GM19023 (cell line): Measurements from ENCODE around the gene COL9A1.

Experiments
- ATAC-seq: cut with Tn5 transposase; IDR thresholded peaks from one replicate; pipeline ENCODE4 v1.9.1; 2021; ENCODE audit warnings: mild to moderate bottlenecking, moderate library complexity; ENCODE audit not compliant: unreplicated experiment

Gene COL9A1

DNA sequence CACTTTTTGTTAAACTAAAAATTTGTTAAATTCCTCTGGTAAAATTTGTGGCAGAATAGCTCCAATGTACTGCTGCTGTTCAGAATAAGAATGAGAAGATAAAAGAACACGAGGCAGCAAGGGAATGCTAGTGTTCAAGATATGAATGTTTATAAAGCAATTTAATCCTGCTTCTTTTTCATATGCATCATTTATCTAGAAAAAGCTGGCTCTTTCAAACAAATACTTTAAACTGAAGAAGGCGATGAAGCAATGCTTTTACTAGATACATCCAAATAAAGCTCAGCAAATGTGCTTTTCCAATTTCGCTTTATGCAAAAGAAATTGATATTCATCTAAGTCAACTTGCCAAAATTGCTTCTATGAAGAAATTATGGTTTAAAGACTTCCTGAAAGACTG, 66.5 kb downstream of the COL9A1 start:
- ATAC-seq = no peak

- ATAC-seq = no peak
Measured at GRCh38 chr6:70234561-70235236, 68.2 kb downstream of the COL9A1 start.

DNA sequence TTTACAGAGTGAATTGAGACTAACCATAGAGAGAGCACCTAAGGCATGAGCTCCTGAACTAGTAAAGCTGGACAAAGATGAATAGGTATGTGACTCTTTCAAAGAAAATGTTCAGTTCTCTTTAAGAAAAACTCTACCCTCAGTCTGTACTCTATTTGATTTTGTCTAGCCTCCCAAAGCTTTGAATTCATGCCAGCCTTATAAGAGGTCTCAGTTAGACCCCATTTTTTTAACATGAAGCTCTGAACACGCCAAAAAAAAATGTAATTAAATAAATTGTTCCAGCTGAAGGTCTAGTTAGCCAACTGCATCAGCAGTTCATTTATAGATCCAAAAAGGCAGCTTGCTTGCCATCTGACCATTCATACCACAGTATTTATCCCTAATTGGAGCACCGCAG, 71.6 kb downstream of the COL9A1 start:
- ATAC-seq = no peak

GRCh38 chr6:70225055-70225454, 77.8 kb downstream of the COL9A1 start:
- ATAC-seq = no peak

DNA sequence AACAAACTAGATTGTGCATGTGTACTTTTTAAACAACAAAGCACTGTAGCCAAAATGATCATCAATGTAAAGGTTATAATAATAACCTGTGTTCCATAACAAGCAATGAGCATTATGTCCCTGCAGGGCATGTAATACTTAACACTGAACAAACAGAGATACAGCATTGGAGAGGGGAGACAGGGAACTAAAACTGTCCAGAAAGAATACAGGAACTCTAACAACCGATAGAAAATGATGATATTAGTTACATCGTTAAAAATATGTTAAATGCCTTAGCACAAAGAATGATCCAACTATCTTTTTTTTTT, 80.5 kb downstream of the COL9A1 start:
- no peak for ATAC-seq

DNA sequence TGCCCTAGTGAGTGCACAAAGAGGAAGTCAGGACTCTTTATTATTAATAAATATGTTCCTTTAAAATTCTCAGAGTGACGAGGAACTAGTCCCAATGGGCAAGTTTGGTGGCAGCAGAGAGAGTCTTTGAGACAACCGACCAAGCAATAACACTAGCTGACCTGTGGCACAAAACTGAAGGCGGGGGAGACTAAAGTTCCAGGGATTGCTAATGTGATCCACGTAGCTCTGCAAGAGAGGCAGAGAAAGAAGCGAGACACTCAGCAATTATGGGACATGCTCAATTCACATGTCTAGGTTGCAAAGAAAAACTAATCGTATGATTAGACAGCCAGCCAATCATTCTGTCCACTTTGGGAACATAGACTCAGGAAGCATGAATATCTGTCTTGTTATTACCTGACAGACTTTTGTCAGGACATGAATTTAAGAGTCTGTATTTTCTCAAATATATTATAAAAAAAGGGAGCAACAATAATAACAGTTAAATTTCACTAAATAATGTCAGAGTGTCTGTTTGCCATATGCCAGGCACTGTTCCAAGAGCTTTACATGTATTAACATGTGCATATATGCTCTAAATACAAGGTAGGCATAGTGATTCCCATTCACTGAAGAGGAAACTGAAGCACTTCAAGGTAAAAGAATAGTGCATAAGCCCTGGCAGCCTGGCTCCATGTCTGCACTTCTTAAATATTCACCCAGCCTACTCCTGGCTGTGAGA, 81.0 kb downstream of the COL9A1 start:
- ATAC-seq = no peak

- no peak for ATAC-seq
Measured at GRCh38 chr6:70221025-70221714, 81.7 kb downstream of the COL9A1 start.

DNA sequence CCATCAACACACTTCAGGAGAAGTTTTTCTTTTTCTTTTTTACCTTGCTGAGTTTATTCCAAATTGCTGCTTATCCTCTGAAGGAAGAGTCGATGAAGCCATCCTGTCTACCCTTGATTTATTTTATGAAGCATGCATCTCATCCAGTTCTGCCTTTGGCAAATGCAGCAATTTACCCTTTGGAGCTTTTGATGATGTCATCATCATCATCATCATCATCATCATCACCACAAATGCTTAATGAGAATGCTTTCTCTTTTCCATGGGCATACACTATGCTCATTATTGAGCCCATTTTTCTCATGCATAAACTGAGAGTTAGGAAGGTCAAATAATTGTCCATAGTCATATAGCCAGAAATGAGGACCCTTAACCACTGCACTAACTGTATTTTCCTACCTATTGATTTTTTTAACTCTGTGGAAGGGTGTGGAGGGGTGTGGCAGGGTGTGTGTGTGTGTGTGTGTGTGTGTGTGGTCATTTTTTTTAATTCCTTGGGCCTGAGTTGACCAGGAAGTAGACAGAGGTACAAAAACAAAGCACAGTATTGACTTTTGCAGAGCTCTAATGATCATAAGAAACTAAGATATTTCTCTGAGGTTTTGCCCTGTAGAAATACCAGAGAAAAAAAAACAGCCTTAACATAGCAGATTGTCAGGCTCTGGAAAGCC, 82.8 kb downstream of the COL9A1 start:
- ATAC-seq = no peak

GRCh38 chr6:70216767-70217166, 86.1 kb downstream of the COL9A1 start:
- no peak for ATAC-seq

DNA sequence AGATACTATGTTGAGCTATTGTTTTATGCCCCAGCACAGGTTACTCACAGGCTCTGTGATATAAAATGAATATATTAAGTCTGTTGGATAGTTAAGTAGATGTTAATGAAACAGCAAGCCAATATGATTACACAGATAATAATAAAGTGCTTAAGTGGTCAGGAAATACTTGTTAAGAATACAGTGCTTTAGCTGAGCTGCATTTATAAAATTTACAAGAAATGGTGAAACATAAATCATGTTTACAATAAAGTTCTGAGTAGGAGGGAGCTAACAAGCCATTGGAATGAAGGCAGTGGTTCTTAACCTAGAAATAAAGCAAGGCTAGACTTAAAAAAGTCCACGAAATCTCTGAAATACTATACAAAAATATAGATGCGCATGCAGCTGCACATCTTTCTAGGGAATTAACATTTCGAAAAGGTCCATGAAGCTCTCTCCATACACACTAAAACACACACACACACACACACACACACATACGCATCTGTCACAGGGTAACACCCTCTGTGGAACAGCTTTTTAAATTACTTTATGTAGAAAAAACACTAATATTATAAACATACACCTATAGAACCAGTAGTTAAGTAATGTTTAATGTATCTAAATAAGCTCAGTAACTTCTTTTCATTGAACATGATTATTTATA, 87.3 kb downstream of the COL9A1 start:
- ATAC-seq = no peak

DNA sequence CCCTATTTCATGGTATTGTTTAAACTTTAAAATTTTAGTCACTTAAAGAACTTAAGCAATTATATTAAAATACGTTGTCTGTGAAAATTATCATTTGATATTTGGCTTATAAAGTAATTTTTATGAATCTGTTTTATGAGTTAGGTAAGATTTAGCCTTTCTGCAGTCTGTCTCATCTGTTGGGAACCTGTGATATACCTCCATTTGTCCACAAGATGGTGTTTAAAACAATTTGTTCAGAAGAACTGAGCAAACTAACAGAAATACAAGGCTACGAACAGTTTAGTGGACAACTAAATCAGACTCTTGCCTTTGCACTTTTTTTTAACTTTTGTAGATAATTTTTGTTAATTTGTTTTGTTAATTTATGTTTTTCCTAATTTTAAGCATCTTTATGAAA, 92.4 kb downstream of the COL9A1 start:
- ATAC-seq = no peak

GRCh38 chr6:70208235-70208790, 94.6 kb downstream of the COL9A1 start:
- no peak for ATAC-seq

GRCh38 chr6:70198785-70199184, 104.1 kb downstream of the COL9A1 start:
- ATAC-seq = no peak

DNA sequence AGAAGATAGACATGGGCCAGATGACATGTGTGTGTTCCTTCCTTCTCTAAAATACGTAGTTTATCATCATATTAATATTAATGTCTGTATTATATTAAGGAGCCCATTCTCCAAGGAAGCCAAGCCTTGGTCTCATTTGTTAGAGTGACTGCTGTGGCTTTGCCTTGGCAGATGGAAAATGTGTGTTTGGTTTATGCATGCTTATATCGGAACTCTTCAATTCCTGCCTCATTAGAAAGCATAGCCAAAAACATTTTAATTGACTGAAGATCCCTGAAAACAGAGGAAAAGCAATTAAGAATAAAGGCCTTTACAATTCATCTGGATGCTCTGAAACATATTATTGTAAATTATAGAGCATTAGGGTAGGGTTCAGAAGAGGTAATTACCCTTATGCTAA, 106.4 kb downstream of the COL9A1 start:
- no peak for ATAC-seq

DNA sequence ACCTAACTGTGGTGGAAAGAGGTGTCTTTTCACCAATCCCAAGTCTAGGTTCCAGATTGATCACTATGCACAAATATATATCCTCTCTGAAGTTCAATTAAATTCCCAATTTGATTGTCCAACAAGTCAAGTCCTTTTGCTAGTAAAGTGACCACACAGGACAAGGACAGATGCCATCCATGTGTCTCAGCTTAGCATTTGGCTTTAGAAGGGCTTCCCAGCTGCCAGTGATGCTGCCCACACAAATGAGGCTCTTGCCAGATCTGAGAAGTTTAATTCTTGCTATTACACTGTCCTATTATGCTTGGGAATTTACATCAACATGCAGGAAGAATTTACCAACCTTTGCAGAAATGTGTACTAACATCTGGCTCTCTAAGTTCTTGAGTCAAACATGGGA, 108.5 kb downstream of the COL9A1 start:
- no peak for ATAC-seq

GRCh38 chr6:70188202-70188601, 114.7 kb downstream of the COL9A1 start:
- no peak for ATAC-seq

- no peak for ATAC-seq
Measured at GRCh38 chr6:70186461-70186860, 116.4 kb downstream of the COL9A1 start.

GRCh38 chr6:70184723-70185122, 118.2 kb downstream of the COL9A1 start:
- ATAC-seq = no peak

- no peak for ATAC-seq
Measured at GRCh38 chr6:70183538-70183937, 119.3 kb downstream of the COL9A1 start.

DNA sequence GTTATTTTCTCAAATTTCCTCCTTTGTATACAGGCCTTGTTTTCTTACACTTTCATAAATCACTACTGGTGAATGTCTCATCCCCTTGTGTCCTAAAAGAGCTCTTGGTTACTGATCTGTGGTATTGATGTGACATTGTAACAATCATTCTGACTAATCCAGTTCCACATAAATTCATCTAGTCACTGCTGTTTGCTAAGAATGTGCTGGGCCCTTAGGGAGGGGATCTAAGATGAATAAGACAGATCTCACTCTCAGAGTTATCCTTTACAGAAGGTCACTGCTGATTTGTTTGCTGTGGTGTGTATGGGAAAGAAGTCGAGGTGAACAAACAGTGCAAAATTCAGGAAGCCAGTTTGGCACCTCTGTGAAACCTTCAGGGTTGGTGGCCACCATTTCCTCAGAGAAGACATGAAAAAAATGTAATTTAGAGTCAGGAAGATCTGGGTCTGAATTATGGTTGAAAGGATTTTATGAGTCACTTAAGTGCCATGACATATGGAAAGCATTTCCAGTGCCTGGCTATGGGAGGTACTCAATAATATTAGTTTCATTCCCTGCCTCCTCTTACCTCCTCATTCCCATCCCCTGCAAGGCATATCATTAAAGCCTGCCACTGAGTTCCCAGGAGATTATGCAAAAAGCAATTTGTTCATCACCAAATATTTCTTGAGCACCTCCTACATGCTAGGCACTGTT, 121.8 kb downstream of the COL9A1 start:
- ATAC-seq = no peak
